Fibroblast of lung (primary cell): ENCODE data around the gene MAGI2. TPM values are rescaled to one million over a fixed set of nuclear protein-coding genes. Genes with fewer than 3 reads are reported as not detected.

Experiments
- DNase-seq, 2 donors: peaks; one replicate each; pipeline versions ENCODE4 v3.0.0 to v3.0.0-alpha.2; 2010; ENCODE audit warnings: low read depth in 2 of 2
- H2AFZ ChIP-seq: 2 replicates; pipeline ENCODE4 v1.5.1; 2012; ENCODE audit warnings: low read length, control low read depth, inconsistent platforms
- H3K27ac ChIP-seq: 2 replicates; pipeline ENCODE4 v1.5.1; 2011; ENCODE audit warnings: low read length, control low read depth; ENCODE audit not compliant: insufficient read depth
- H3K27me3 ChIP-seq: 2 replicates; pipeline ENCODE4 v1.5.1; 2011; ENCODE audit warnings: mild to moderate bottlenecking, low read length; ENCODE audit not compliant: control insufficient read depth, insufficient read depth
- H3K36me3 ChIP-seq: 2 replicates; pipeline ENCODE4 v1.5.1; 2011; ENCODE audit warnings: low read length; ENCODE audit not compliant: control insufficient read depth, insufficient read depth
- H3K4me1 ChIP-seq: 2 replicates; pipeline ENCODE4 v1.5.1; 2011; ENCODE audit warnings: low read length; ENCODE audit not compliant: control insufficient read depth, insufficient read depth; ENCODE audit errors: extremely low read depth
- H3K4me2 ChIP-seq: 2 replicates; pipeline ENCODE4 v1.5.1; 2011; ENCODE audit warnings: low read length, control low read depth; ENCODE audit not compliant: insufficient read depth; ENCODE audit errors: extremely low read depth
- H3K4me3 ChIP-seq, 4 experiments: fragments of 200-600 bp in 1 of 4; sonication (generic) in 1 of 4; replicated peaks in 1 of 4; 2 replicates each; pipeline ENCODE4 v1.5.1; 2011 to 2016; ENCODE audit warnings: low read length in 4 of 4, low read depth in 3 of 4, mild to moderate bottlenecking in 3 of 4, control low read depth in 2 of 4, inconsistent platforms in 1 of 4, mixed read lengths in 1 of 4; ENCODE audit not compliant: insufficient read depth in 1 of 4; ENCODE audit errors: control extremely low read depth in 1 of 4
- H3K79me2 ChIP-seq: 2 replicates; pipeline ENCODE4 v1.5.1; 2012; ENCODE audit warnings: mild to moderate bottlenecking, low read length, inconsistent platforms; ENCODE audit not compliant: control insufficient read depth, insufficient read depth
- H3K9ac ChIP-seq: 2 replicates; pipeline ENCODE4 v1.5.1; 2011; ENCODE audit warnings: mild to moderate bottlenecking, low read length, control low read depth; ENCODE audit not compliant: insufficient read depth
- H3K9me3 ChIP-seq: 2 replicates; pipeline ENCODE4 v1.5.1; 2012; ENCODE audit warnings: low read depth, low read length; ENCODE audit not compliant: control insufficient read depth, insufficient read depth
- H4K20me1 ChIP-seq: 2 replicates; pipeline ENCODE4 v1.5.1; 2011; ENCODE audit warnings: low read length; ENCODE audit not compliant: control insufficient read depth, insufficient read depth; ENCODE audit errors: extremely low read depth
- EZH2 ChIP-seq: IDR thresholded peaks from 2 replicates; pipeline ENCODE4 v1.5.1; 2012; ENCODE audit warnings: low read length, control low read depth, mild to moderate bottlenecking; ENCODE audit errors: missing control alignments
- polyA plus RNA-seq, 2 donors: library from polyadenylated mRNA; depleted of rRNA in 1 of 2; stranded (reverse) in 1 of 2; unstranded in 1 of 2; fragments of >200 nt; gene quantifications; 2 replicates each; pipeline ENCODE4 v1.2.1, GENCODE V29; 2011 to 2012; ENCODE audit warnings: missing spikeins in 1 of 2
- total RNA-seq: library from RNA; depleted of rRNA; stranded (reverse); fragments of >200 nt; gene quantifications from 2 replicates; pipeline ENCODE4 v1.2.1, GENCODE V29; 2014
- TF ChIP-seq, protein P1 (sequence below), 2 donors: IDR thresholded peaks in 1 of 2; conservative IDR thresholded peaks in 1 of 2; 1 replicate in 1 of 2; 2 replicates in 1 of 2; pipeline ENCODE4 v1.5.1; 2011 to 2012; ENCODE audit warnings: low read length in 2 of 2, control low read depth in 1 of 2, inconsistent platforms in 1 of 2, low read depth in 1 of 2, mild to moderate bottlenecking in 1 of 2

The MAGI2 gene
- total and polyA plus RNA-seq, 2 donors (not counting 1 experiment from before 2014, with no cell fraction given): 1.8 to 17.0 TPM

DNA sequence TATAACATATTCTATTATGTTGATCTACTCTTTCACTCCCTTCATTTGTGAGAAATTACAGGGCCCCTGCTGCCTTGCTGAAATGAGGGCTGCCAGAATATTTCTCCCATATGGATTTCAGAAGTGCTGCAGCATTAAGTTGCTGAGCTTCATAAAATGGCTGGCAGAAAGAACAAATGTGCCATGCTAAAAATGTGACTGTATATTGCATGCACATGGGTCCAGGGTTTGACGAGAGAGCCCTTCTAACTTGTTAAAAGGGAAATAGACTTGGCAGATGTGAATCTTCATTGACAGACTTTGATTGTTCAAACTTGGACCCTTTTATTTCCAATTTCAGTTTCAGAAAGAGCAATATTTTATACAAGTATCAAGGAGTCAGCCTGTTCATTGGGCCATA is 1186.3 kb downstream of the MAGI2 start:
- Histone ChIP-seq H3K4me2 (no peak overlapping the region), H3K79me2 (no peaks in the 10 kb centered on the region), H4K20me1 (no peaks in the 10 kb centered on the region), H3K4me1 (no peaks in the 10 kb centered on the region), H2AFZ (no peak overlapping the region), H3K27ac (no peak overlapping the region), H3K4me3 (no peak overlapping the region), H3K9me3 (no peaks in the 10 kb centered on the region), H3K27me3 (no peaks in the 10 kb centered on the region), H3K9ac (no peak overlapping the region), H3K36me3 (no peaks in the 10 kb centered on the region)
- DNase-seq: no peak
- TF ChIP-seq, protein P1, sequence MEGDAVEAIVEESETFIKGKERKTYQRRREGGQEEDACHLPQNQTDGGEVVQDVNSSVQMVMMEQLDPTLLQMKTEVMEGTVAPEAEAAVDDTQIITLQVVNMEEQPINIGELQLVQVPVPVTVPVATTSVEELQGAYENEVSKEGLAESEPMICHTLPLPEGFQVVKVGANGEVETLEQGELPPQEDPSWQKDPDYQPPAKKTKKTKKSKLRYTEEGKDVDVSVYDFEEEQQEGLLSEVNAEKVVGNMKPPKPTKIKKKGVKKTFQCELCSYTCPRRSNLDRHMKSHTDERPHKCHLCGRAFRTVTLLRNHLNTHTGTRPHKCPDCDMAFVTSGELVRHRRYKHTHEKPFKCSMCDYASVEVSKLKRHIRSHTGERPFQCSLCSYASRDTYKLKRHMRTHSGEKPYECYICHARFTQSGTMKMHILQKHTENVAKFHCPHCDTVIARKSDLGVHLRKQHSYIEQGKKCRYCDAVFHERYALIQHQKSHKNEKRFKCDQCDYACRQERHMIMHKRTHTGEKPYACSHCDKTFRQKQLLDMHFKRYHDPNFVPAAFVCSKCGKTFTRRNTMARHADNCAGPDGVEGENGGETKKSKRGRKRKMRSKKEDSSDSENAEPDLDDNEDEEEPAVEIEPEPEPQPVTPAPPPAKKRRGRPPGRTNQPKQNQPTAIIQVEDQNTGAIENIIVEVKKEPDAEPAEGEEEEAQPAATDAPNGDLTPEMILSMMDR (conservative IDR thresholded peaks at IDR 0.05 in 1 of 2, IDR thresholded peaks at IDR 0.05 in 1 of 2; ENCODE audit: low read depth in 1 of 2, low read length in 2 of 2): no peak
- no peak for TF ChIP-seq EZH2

DNA sequence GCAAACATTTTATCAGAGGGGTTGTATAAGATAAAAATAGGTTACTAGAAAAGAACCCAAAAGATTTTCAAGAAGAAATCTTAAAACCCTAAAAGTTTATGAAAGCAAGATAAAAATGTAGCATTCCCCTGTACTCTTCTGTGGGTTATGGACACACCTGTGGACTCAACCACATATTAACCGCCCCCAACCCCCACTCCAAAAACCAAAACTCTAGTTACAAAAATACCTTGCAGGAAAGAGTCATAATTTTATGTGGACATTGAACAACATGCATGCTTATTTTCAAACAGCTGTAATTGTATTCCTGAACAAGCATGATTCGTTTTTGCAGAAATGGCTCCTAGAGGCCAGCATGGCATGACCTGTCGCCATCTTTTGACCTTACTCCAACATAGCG is 1188.0 kb downstream of the MAGI2 start:
- Histone ChIP-seq H3K4me3 (no peak overlapping the region), H3K4me2 (no peak overlapping the region), H3K9ac (no peak overlapping the region), H4K20me1 (no peaks in the 10 kb centered on the region), H3K36me3 (no peaks in the 10 kb centered on the region), H3K79me2 (no peaks in the 10 kb centered on the region), H3K27me3 (no peaks in the 10 kb centered on the region), H3K4me1 (no peaks in the 10 kb centered on the region), H3K27ac (no peak overlapping the region), H3K9me3 (no peaks in the 10 kb centered on the region), H2AFZ (no peak overlapping the region)
- DNase-seq: no peak
- TF ChIP-seq EZH2: no peak
- TF ChIP-seq, protein P1 (conservative IDR thresholded peaks at IDR 0.05 in 1 of 2, IDR thresholded peaks at IDR 0.05 in 1 of 2; ENCODE audit: low read depth in 1 of 2, low read length in 2 of 2): no peak

DNA sequence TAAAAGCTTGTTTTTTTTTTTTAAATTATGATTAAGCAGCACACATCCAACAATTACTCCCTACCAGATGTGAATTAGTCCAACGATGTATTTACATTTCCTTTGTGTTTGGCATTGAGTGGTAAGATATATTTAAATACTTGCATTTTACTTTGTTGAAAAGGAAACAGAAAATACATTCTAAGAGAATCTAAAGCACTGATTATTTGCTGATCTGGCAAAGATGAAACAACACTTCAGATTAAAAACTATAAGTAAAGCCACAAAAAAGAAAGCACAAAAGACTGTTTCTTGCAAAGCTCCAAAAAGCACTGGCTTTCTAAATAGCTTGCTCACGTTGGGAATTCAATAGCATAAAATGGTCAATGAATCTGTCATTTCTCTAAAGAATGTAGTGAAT is 1188.4 kb downstream of the MAGI2 start:
- Histone ChIP-seq H3K27me3 (no peaks in the 10 kb centered on the region), H3K9ac (no peak overlapping the region), H3K79me2 (no peaks in the 10 kb centered on the region), H3K36me3 (no peaks in the 10 kb centered on the region), H3K9me3 (no peaks in the 10 kb centered on the region), H2AFZ (no peak overlapping the region), H3K4me2 (no peak overlapping the region), H3K4me3 (no peak overlapping the region), H3K4me1 (no peaks in the 10 kb centered on the region), H4K20me1 (no peaks in the 10 kb centered on the region), H3K27ac (no peak overlapping the region)
- DNase-seq: no peak
- TF ChIP-seq, protein P1 (conservative IDR thresholded peaks at IDR 0.05 in 1 of 2, IDR thresholded peaks at IDR 0.05 in 1 of 2; ENCODE audit: low read depth in 1 of 2, low read length in 2 of 2): no peak
- TF ChIP-seq EZH2: no peak
